Measurements from ENCODE around the gene RPL39L.

GRCh38 chr3:187077537-187077936 lies 61.8 kb downstream of the RPL39L start:
- TF ChIP-seq CTCF (conservative IDR thresholded peaks at IDR 0.05) (no peak), ZFX (IDR thresholded peaks at IDR 0.05) (no peak)

All from C4-2B (cell line).